Measurements from ENCODE around the gene PDK1.
"Not testable (repeated sequence)": the region's sequence is repeated elsewhere in the genome, so short reads cannot be mapped to it uniquely, and the experiment has no call there.

Gene PDK1

GRCh38 chr2:172552547-172553291 is 3.2 kb upstream of the PDK1 start:
- DNase-seq, result no peak

DNA sequence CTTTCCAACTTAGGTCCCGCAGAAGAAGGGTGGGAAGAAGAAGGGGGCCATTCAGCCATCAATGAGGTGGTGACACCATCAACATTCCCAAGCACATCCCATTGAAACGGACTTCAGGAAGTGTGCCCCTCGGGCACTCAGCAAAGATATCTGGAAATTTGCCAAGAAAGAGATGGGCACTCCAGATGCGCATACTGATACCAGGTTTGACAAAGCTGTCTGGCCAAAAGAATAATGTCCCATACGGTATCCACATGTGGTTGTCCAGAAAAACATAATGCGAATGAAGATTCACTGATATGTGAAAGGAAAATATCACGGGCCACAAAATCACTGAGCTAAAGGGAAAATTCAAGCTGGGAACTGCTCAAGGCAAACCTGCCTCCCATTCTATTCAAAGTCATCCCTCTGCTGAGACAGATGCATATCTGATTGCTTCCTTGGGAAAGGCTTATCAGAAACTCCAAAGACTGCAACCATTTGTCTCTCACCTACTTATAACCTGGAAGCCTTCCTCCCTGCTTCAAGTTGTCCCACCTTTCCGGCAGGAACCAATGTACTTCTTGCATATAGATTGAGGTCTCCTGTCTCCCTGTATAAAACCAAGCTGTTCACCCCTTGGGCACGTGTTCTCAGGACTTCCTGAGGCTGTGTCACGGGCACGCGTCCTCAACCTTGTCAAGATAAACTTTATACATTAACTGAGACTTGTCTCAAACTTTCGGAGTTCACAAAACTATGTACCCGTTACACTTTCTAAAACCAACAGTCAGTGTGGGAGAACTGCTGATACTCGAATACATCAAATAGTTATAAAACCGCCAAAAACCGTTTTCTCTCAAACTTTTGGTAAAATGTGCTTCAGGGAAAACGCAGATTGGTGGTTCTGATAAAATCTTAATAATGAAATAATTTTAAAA is 1.3 kb upstream of the PDK1 start:
- no peak for DNase-seq

- no peak for DNase-seq
Observed at GRCh38 chr2:172555272-172555521, 693 bp upstream of the PDK1 start.

GRCh38 chr2:172556284-172557033 is 569 bp downstream of the PDK1 start:
- no peak for DNase-seq

- DNase-seq, result no peak
Observed at GRCh38 chr2:172558372-172558771, 2.5 kb downstream of the PDK1 start.

DNA sequence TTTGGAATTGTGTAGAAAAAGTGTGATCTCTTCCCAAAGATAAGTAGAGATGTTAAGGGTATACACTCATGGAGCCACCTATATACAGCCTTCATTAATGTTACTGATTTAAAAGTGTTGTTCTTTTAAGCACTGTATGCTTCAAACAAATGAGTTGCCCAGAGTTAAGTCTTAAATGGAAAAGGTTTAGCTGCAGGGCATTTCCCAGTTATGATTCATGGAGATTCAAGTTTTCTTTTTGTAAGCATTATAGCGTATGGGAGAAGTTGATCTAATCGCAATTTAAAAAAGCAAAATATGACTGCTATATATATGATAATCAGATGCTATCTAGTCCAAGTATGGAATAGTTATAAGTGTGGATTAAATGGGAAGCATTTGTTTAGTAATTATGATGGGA is 4.8 kb downstream of the PDK1 start:
- DNase-seq, result no peak

DNA sequence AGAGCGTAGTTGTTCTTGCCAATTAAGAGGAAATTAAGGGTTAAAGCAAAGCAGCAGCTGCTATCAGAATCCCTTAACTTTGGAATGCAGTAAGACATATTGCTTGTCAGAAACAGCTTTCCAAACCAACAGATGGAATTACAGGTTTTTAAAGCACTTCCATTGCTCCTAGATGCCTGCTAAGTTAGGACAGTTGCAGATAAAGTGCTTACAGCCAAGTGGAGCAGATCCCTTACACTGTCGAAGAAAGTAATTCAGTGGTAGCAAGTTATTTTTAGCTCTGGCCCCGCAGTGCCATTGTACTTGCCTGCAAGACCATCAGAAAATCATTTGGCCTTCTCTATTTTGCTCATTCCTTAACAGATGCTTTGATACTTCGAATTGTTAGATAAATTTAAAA is 5.4 kb downstream of the PDK1 start:
- DNase-seq, result no peak

DNA sequence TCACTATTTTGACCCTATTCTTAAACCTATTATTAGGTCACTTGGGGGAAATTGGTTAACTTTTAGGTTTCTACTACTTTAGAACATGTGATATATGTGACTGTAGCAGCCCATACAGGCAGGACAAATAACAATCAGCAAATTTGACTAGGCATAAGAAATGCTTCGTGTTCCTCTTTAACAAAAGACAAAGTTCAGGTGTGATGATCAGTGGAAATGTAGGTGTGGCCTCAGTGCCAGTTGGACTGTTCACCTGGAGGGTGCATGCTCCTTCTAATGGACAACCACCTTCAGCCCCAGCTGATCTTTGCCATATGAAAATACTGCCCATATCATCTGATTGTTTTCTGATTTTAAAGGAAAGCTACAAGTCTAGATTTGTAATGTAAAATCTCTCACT is 6.4 kb downstream of the PDK1 start:
- no peak for DNase-seq

- DNase-seq, result no peak
Observed at GRCh38 chr2:172564376-172564775, 8.5 kb downstream of the PDK1 start.

DNA sequence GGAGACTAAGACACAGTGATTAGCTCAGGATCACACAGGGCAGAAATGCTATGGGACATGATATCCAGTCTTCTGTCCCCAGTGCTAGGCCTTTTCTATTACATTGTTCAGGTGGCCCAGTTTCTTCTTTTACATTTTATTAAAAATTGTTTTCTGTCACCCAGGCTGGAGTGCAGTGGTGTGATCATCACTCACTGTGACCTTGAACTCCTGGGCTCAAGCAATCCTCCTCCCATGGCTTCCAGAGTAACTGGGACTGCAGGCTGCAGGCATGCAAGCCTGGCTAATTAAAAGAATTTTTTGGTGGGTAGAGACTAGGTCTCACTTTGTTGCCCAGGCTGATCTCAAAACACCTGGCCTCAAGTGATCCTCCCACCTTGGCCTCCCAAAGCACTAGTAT is 15.4 kb downstream of the PDK1 start:
- DNase-seq, result no peak

GRCh38 chr2:172572981-172573380 is 17.1 kb downstream of the PDK1 start:
- DNase-seq, result no peak

- no peak for DNase-seq
Observed at GRCh38 chr2:172574965-172575364, 19.1 kb downstream of the PDK1 start.

DNA sequence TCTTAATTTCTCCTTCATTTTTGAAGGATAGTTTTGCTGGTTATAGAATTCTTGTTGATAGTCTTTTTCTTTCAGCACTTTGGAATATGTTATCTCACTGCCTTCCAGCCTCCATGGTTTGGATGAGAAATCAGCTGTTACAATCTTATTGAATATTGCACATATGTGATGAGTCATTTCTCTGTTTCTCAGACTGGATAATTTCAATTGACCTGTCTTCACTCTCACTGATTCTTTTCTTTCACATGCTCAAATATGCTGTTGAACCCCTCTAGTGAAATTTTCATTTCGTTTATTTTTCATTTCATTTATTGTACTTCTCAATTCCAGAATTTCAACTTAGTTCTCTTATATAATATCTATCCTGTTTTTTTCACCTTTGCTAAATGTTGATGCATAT is 22.2 kb downstream of the PDK1 start:
- no peak for DNase-seq

GRCh38 chr2:172578860-172579512 is 23.1 kb downstream of the PDK1 start:
- no peak for DNase-seq

GRCh38 chr2:172580544-172580943 is 24.7 kb downstream of the PDK1 start:
- no peak for DNase-seq

- DNase-seq, result no peak
Observed at GRCh38 chr2:172582656-172583055, 26.8 kb downstream of the PDK1 start.

DNA sequence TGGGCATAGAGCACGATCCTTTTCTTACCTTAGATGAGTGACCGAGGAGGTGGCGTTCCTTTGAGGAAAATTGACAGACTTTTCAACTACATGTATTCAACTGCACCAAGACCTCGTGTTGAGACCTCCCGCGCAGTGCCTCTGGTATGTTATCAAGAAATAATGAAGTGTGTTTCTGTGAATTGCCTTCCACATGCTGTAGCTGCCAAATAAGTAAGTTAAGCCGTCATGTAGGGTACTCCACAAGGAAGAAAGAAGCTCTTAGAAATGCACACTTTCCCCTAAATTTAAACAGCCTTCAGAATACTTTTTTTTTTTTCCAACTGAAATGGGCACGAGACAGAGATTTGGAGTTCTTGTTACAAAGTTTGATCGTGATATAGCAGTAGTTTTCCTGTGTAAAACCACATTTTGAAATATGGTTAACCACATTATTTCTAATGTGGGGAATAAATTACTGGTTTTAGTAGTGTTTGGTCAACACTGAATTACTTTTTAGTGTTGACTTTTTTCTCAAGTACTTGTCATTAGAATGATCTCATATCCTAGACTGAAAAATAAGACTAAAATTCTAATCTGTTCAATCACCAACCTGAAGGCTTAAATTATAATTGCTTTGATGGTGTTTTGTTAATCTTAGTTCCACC is 30.5 kb downstream of the PDK1 start:
- no peak for DNase-seq

DNA sequence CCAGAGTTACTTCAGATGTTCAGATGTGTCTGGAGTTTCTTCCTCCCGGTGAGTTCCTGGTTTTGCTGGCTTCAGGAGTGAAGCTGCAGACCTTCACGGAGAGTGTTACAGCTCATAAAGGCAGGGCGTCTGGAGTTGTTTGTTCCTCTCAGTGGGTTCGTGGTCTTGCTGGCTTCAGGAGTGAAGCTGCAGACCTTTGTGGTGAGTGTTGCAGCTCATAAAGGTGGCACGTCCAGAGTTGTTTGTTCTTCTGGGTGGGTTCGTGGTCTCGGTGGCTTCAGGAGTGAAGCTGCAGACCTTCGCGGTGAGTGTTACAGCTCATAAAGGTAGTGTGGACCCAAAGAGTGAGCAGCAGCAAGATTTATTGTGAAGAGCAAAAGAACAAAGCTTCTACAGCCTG is 31.3 kb downstream of the PDK1 start:
- DNase-seq, result not testable (repeated sequence)

- no peak for DNase-seq
Observed at GRCh38 chr2:172588931-172589330, 33.0 kb downstream of the PDK1 start.

- DNase-seq, result not testable (repeated sequence)
Observed at GRCh38 chr2:172591386-172591785, 35.5 kb downstream of the PDK1 start.

DNA sequence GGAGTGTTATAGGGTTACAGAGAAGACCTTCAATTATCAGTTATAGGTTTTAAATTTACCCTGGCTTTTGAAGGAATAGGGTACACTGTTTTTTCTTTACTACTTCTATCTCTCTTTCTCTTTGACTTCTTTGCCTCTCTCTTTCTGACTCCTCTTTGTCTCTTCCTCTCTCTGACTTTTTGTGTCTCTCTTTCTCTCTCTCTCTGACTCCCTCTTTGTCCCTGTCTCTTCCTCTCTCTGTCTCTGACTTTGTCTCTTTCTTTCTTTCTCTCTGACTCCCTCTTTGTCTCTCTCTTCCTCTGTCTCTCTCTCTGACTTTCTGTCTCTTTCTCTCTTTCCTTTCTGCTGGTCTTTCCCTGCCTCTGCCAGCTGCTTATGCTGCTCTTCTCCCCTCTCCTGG is 36.3 kb downstream of the PDK1 start:
- DNase-seq, result not testable (repeated sequence)

- DNase-seq, result no peak
Observed at GRCh38 chr2:172596776-172597175, 40.9 kb downstream of the PDK1 start.
